ENCODE results near the gene HIVEP2.

The HIVEP2 gene

DNA sequence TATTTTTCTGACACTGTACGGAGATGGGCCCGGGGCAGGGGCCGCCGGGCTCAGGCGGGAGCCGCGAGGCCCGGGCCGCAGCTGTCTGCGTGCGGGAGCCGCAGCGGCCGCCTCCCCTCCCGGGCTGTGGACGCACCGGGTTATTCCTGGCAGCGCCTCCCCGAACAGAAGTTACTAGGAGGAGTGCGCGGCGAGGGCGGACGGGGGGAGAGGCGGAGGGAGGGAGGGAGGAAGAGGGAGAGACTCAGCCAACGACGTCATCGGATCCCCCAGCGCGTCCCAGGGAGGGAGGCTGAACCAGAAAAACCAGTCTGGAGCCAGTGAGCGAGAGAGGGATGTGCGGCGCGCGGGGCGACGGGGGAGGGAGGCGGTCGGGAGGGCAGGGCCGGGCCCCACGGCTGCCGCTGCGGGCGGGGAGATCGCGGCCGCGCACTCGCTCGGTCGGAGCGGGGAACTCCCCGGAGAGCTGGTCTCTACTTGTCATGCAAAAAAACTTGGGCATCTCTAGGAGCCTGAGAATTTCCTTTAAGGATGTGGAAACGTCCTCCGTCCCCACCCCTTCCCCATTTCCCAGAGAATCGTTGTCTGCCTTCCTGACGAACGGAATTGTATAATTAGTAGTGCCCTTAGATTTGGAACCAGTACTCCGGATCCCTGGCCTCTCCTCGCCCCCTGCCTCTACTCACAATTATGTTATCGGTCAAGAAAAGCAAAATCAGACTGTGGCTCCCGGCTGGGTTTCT, 1.4 kb upstream of the HIVEP2 start:
- TF ChIP-seq, protein P1, sequence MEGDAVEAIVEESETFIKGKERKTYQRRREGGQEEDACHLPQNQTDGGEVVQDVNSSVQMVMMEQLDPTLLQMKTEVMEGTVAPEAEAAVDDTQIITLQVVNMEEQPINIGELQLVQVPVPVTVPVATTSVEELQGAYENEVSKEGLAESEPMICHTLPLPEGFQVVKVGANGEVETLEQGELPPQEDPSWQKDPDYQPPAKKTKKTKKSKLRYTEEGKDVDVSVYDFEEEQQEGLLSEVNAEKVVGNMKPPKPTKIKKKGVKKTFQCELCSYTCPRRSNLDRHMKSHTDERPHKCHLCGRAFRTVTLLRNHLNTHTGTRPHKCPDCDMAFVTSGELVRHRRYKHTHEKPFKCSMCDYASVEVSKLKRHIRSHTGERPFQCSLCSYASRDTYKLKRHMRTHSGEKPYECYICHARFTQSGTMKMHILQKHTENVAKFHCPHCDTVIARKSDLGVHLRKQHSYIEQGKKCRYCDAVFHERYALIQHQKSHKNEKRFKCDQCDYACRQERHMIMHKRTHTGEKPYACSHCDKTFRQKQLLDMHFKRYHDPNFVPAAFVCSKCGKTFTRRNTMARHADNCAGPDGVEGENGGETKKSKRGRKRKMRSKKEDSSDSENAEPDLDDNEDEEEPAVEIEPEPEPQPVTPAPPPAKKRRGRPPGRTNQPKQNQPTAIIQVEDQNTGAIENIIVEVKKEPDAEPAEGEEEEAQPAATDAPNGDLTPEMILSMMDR (IDR thresholded peaks at IDR 0.05) = no peak
- H3K79me2 ChIP-seq = peaks cover 18% of the 10 kb centered on the region
- no peaks in the 10 kb centered on the region for H3K27me3 ChIP-seq (ENCODE audit: control insufficient read depth, insufficient read depth, low read length)

DNA sequence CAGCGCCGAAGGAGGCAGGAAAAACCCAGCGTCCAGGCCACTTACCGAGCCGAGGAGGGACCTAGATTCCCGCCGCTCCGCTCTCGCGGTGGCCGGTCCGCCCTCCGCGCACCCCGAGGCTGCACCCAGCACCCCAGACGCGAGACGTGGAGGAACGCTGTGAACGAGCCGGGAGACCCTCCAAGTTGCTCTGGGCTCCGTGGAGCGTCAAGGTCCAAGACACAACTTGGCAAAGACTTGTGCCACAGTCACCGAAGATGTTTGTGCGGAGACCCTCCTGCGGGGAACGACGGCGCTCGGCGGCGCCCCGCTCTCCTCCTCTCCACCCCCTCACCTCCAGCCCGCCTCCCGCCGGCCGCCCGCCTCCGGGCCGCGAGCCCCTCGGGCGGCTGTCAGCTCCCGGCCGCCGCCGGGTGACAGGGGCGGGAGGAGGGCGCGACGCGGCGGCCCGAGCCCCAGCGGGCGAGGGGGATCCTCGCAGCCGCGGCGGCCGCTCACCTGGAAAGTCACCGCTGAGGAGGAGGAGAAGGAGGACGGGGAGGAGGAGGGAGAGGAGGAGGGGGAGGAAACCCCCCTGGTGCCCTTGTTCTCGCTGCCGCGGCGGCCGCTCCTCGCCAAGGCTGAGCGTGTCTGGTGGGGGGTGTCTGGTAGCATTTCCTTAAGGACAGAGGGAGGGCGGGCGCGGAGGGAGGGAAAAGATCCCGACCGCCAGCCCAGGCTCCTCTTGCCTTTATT, 637 bp upstream of the HIVEP2 start:
- Histone ChIP-seq H3K9ac (peak overlapping the region; percentile 88), H3K9me3 (ENCODE audit: control insufficient read depth, low read length) (no peaks in the 10 kb centered on the region), H3K4me2 (ENCODE audit: low read length) (peak overlapping the region; percentile 97), H3K79me2 (peaks cover 24% of the 10 kb centered on the region), H3K4me1 (peaks cover 6% of the 10 kb centered on the region), H3K27me3 (ENCODE audit: control insufficient read depth, insufficient read depth, low read length) (no peaks in the 10 kb centered on the region), H3K36me3 (ENCODE audit: control insufficient read depth, insufficient read depth, low read length) (no peaks in the 10 kb centered on the region), H2AFZ (peak overlapping the region; percentile 95), H3K4me3 (ENCODE audit: low read depth, low read length) (peak overlapping the region; percentile 84), H3K27ac (peak overlapping the region; percentile 96)
- TF ChIP-seq, protein P1 (IDR thresholded peaks at IDR 0.05) = no peak

More for the DNA sequence above, 1.4 kb upstream of the HIVEP2 start:
- peak overlapping the region; percentile 84 for H3K4me3 ChIP-seq (ENCODE audit: low read depth, low read length)
- peak overlapping the region; percentile 96 for H3K27ac ChIP-seq
- H3K4me1 ChIP-seq = peaks cover 6% of the 10 kb centered on the region
- no peaks in the 10 kb centered on the region for H3K36me3 ChIP-seq (ENCODE audit: control insufficient read depth, insufficient read depth, low read length)
- H3K4me2 ChIP-seq (ENCODE audit: low read length) = peak overlapping the region; percentile 97
- H2AFZ ChIP-seq = peak overlapping the region; percentile 95
- no peaks in the 10 kb centered on the region for H3K9me3 ChIP-seq (ENCODE audit: control insufficient read depth, low read length)
- H3K9ac ChIP-seq = peak overlapping the region; percentile 88

DNA sequence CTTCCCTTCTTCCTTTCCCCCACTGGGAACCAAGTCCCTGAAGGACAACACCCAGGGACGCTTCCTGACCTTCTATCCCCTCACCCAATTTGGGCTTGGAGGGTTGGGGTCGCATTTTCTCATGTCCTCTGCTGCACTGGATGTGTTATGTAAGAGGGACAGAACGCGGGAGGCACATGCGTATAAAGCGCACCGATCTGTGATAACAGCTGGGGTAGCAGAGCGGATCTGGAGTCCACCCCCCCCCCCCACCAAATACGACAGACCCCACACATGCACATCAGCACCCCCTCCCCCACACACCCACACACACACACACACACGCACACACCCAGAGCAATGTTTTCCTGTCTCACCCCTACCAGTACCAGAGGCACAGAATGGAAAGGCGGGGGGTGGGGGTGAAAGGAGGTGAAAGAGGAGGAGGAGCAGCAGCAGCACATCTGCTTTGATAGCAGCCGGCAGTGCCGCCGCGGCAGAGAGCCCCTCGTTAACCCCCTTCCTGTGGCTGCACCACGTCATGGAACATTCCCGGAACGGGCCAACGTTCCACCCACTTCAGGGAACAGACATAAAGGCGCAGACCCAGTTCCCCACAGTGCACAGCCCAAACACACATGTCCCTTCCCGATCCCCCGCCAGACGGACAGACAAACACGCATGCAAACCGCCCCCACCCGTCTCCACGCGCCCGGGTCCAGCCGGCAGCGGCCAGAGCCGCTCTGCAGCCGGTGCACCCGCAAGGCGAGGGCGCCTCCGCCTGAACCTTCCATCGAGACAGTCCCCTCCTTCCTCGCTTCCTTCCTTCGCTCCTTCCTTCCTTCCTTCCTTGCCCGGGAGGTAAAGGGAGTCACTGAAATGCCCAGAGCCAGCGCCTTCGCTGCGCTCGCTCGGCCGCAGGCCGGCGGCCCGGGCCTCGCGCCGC, 590 bp downstream of the HIVEP2 start:
- Histone ChIP-seq H3K79me2 (peaks cover 28% of the 10 kb centered on the region), H3K9ac (no peak overlapping the region), H3K36me3 (ENCODE audit: control insufficient read depth, insufficient read depth, low read length) (no peaks in the 10 kb centered on the region), H2AFZ (peak overlapping the region; percentile 86), H3K4me1 (peaks cover 6% of the 10 kb centered on the region), H3K4me2 (ENCODE audit: low read length) (peak overlapping the region; percentile 85), H3K9me3 (ENCODE audit: control insufficient read depth, low read length) (no peaks in the 10 kb centered on the region), H3K4me3 (ENCODE audit: low read depth, low read length) (peak overlapping the region; percentile 73), H3K27ac (peak overlapping the region; percentile 96), H3K27me3 (ENCODE audit: control insufficient read depth, insufficient read depth, low read length) (no peaks in the 10 kb centered on the region)
- TF ChIP-seq, protein P1 (IDR thresholded peaks at IDR 0.05) = no peak

DNA sequence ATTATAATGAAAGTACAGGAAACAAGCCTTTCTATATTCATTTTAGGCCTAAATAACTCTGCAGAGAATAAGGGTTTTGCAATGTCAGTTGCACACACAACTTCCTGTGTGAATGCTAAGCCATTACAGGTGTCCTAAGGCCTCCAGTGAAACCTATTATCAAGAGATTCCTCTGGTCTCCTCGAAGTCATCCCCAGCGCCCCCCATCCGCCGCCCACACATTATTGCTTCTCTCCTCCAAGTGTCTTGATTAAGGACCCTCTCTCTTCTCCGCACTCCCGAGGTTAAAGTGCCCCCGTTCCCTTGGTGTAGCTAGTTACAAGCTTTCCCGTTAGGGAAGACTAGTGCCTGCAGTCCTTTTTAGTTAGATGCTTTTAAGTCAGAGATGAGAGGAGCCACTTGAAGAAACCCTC, 1.3 kb downstream of the HIVEP2 start:
- H3K79me2 ChIP-seq = peaks cover 32% of the 10 kb centered on the region
- no peaks in the 10 kb centered on the region for H3K9me3 ChIP-seq (ENCODE audit: control insufficient read depth, low read length)
- H3K4me3 ChIP-seq (ENCODE audit: low read depth, low read length) = peak overlapping the region; percentile 73
- peak overlapping the region; percentile 96 for H3K27ac ChIP-seq
- peak overlapping the region; percentile 85 for H3K4me2 ChIP-seq (ENCODE audit: low read length)
- peaks cover 6% of the 10 kb centered on the region for H3K4me1 ChIP-seq
- no peaks in the 10 kb centered on the region for H3K36me3 ChIP-seq (ENCODE audit: control insufficient read depth, insufficient read depth, low read length)
- peak overlapping the region; percentile 69 for H2AFZ ChIP-seq
- H3K27me3 ChIP-seq (ENCODE audit: control insufficient read depth, insufficient read depth, low read length) = no peaks in the 10 kb centered on the region
- TF ChIP-seq, protein P1 (IDR thresholded peaks at IDR 0.05) = no peak
- no peak overlapping the region for H3K9ac ChIP-seq

Measured in parathyroid adenoma (tissue), 2 donors.